Prostate gland (tissue), 2 donors: ENCODE measurements around the gene LUZP1. TPM values are rescaled to one million over a fixed set of nuclear protein-coding genes. Genes with fewer than 3 reads are reported as not detected.

Experiments
- DNase-seq: peaks from one replicate; pipeline ENCODE4 v3.0.0-alpha.2; 2019; ENCODE audit warnings: low spot score
- H3K27ac ChIP-seq, 2 donors: fragments of 200-600 bp; sonication (generic); 2 replicates each; pipeline ENCODE4 v1.5.1; 2017 to 2019
- H3K27me3 ChIP-seq: fragments of 200-600 bp; sonication (generic); replicated peaks from 2 replicates; pipeline ENCODE4 v1.5.1; 2019; ENCODE audit not compliant: insufficient read depth
- H3K36me3 ChIP-seq, 2 donors: fragments of 200-600 bp; sonication (generic); 1 replicate in 1 of 2; 2 replicates in 1 of 2; pipeline versions ENCODE4 v1.5.1 to v1.8.1; 2017 to 2019
- H3K4me1 ChIP-seq: fragments of 200-600 bp; sonication (generic); replicated peaks from 2 replicates; pipeline ENCODE4 v1.5.1; 2019
- H3K4me3 ChIP-seq, 2 donors: fragments of 200-600 bp; sonication (generic); 2 replicates each; pipeline ENCODE4 v1.5.1; 2017 to 2019
- H3K9me3 ChIP-seq: fragments of 200-600 bp; sonication (generic); 2 replicates; pipeline ENCODE4 v1.5.1; 2017
- CTCF ChIP-seq, 4 experiments: fragments of 200-600 bp in 2 of 4; fragments of 450-650 bp in 2 of 4; sonication (generic) in 2 of 4; IDR thresholded peaks; 1 replicate in 3 of 4; 2 replicates in 1 of 4; pipeline ENCODE4 v1.5.1; 2016 to 2019; ENCODE audit warnings: antibody characterized with exemption in 4 of 4, mild to moderate bottlenecking in 2 of 4, moderate library complexity in 2 of 4
- POLR2A ChIP-seq: fragments of 450-650 bp; IDR thresholded peaks from one replicate; pipeline ENCODE4 v1.6.1; 2016; ENCODE audit warnings: antibody characterized with exemption, mild to moderate bottlenecking
- POLR2AphosphoS5 ChIP-seq: sonication (generic); formaldehyde crosslinking; IDR thresholded peaks from one replicate; pipeline ENCODE4 v1.6.1; 2017; ENCODE audit warnings: antibody characterized with exemption
- WGBS: methylation state at CpG from one replicate; pipeline ENCODE4 v1.1.5; 2018; 5-methylcytosine and 5-hydroxymethylcytosine counted together
- intact Hi-C: fragments of 100-400 bp; cut with DNase I; formaldehyde crosslinking; loops from one replicate; pipeline ENCODE4 v1.14.2; 2022
- total RNA-seq, 2 donors: library from RNA; depleted of rRNA; stranded (reverse); fragments of >200 nt; gene quantifications; one replicate each; pipeline ENCODE4 v1.1.0, GENCODE V29; 2016

The LUZP1 gene
- total RNA-seq, 2 donors from 2014 or later, result 16.9 to 17.5 TPM

GRCh38 chr1:23200883-23201282, 32.2 kb upstream of the LUZP1 start:
- no peak for TF ChIP-seq CTCF (IDR thresholded peaks at IDR 0.05)
- TF ChIP-seq POLR2A, result no peak
- WGBS, result 90% methylated on average over 1 of the region's 1 CpG
- intact Hi-C loops, result no loop called here
- H3K27me3 ChIP-seq, result no peaks in the 10 kb centered on the region
- H3K9me3 ChIP-seq, result no peaks in the 10 kb centered on the region
- no peak overlapping the region for H3K4me3 ChIP-seq
- no peak overlapping the region for H3K27ac ChIP-seq
- no peaks in the 10 kb centered on the region for H3K4me1 ChIP-seq
- no peaks in the 10 kb centered on the region for H3K36me3 ChIP-seq
- no peak for DNase-seq

DNA sequence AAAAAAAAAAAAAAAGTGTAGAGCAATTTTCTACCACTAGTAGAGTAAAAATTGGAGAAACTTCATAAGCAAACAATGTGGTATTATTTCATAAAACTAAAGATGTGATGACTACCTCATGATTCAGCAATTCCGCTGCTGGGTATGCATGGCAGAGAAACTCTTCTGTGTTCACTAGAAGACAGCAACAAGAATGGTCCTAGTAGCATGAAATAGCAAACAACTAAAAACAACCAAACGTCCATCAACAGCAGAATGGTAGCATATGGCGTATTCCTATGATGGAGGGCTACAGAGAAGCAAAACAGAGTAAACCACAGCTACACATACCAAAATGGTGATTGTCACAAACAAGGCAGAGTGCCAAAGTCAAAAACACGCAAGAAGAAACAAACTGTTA, 29.7 kb upstream of the LUZP1 start:
- no peak for TF ChIP-seq POLR2A
- TF ChIP-seq POLR2AphosphoS5, result no peak
- no peak for TF ChIP-seq CTCF (IDR thresholded peaks at IDR 0.05)
- Histone ChIP-seq H3K27me3 (no peaks in the 10 kb centered on the region), H3K4me3 (no peak overlapping the region), H3K27ac (no peak overlapping the region), H3K9me3 (no peaks in the 10 kb centered on the region), H3K36me3 (no peaks in the 10 kb centered on the region), H3K4me1 (no peaks in the 10 kb centered on the region)
- intact Hi-C loops, result no loop called here
- DNase-seq, result no peak
- 70% methylated on average over 4 of the region's 4 CpGs for WGBS

- DNase-seq, result no peak
- Histone ChIP-seq H3K36me3 (no peaks in the 10 kb centered on the region), H3K27me3 (no peaks in the 10 kb centered on the region), H3K4me1 (no peaks in the 10 kb centered on the region), H3K9me3 (no peaks in the 10 kb centered on the region), H3K27ac (no peak overlapping the region), H3K4me3 (no peak overlapping the region)
- intact Hi-C loops, result no loop called here
- 57% methylated on average over 10 of the region's 10 CpGs for WGBS
- no peak for TF ChIP-seq POLR2A
- no peak for TF ChIP-seq CTCF (IDR thresholded peaks at IDR 0.05)
- TF ChIP-seq POLR2AphosphoS5, result no peak
Measured at GRCh38 chr1:23196627-23197328, 28.1 kb upstream of the LUZP1 start.

DNA sequence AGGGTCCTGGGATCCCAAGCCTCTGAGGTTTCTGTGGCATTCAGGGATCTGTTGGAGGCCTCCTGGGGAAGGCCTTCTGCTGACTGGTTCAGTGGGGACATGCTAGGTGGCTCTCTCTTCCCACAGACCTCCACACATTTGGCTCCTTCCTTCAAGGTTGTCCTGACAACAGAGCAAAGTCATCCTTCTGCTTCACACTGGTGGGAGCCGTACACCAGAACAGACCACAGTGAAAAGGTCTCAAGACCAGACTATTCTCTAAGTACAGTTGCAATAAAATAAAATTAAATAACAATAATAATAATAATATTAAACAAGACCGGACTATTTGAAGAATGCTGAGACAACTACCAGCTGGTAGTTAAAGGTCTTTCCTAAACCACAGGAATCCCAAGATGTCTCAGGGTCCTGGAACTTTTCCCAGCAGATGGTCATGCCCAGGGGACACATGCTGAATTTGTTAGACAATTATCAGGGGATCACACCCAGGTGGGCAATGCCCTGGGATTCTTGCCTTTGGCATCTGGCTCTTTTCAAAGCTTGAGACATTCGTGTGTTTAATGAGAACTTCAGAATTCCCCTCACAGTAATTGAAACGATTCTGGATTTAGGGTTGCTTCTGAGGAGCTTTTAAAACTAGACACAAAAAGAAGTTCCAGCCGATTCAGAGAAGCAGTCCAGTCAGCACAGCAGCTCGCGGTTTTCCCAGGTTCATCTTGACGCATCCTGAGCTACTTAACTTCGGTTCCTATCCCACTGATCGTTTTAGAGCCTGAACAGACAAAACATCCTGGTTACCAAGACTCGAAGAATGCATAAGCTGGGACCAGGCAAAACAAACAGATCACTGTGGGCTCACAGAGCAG, 25.7 kb upstream of the LUZP1 start:
- H3K36me3 ChIP-seq, result no peaks in the 10 kb centered on the region
- intact Hi-C loops, result no loop called here
- 56% methylated on average over 11 of the region's 11 CpGs for WGBS
- H3K27ac ChIP-seq, result no peak overlapping the region
- no peak for TF ChIP-seq POLR2A
- no peak for TF ChIP-seq POLR2AphosphoS5
- TF ChIP-seq CTCF (IDR thresholded peaks at IDR 0.05), result no peak
- no peak overlapping the region for H3K4me3 ChIP-seq
- no peaks in the 10 kb centered on the region for H3K9me3 ChIP-seq
- DNase-seq, result no peak
- no peaks in the 10 kb centered on the region for H3K4me1 ChIP-seq
- H3K27me3 ChIP-seq, result no peaks in the 10 kb centered on the region
